HG03103 (cell line): ENCODE data around the gene PRKD2.
"Not testable (repeated sequence)": the region's sequence is repeated elsewhere in the genome, so short reads cannot be mapped to it uniquely, and the experiment has no call there.

Experiments used
- ATAC-seq: cut with Tn5 transposase; IDR thresholded peaks from one replicate; pipeline ENCODE4 v1.9.1; 2021; ENCODE audit warnings: low read depth; ENCODE audit not compliant: unreplicated experiment

PRKD2 gene

GRCh38 chr19:46635920-46636761 lies 80.8 kb downstream of the PRKD2 start, which contains the start of gene GNG8:
GNG8 (minus strand) TSS chr19:46636202; CDS start chr19:46634682, 1,520 bp downstream.
- ATAC-seq = no peak

GRCh38 chr19:46634656-46635218 lies 82.2 kb downstream of the PRKD2 start:
- ATAC-seq = no peak

- peak; percentile 56 for ATAC-seq
Observed at GRCh38 chr19:46634045-46634655, 82.8 kb downstream of the PRKD2 start.

- no peak for ATAC-seq
Observed at GRCh38 chr19:46633130-46633529, 83.8 kb downstream of the PRKD2 start.

- ATAC-seq = no peak
Observed at GRCh38 chr19:46631481-46631880, 85.4 kb downstream of the PRKD2 start.

- ATAC-seq = no peak
Observed at GRCh38 chr19:46630586-46631205, 86.2 kb downstream of the PRKD2 start.

- no peak for ATAC-seq
Observed at GRCh38 chr19:46629546-46630025, 87.3 kb downstream of the PRKD2 start.

- not testable (repeated sequence) for ATAC-seq
Observed at GRCh38 chr19:46628970-46629369, 87.9 kb downstream of the PRKD2 start.

GRCh38 chr19:46626446-46626845 lies 90.5 kb downstream of the PRKD2 start:
- ATAC-seq = no peak

GRCh38 chr19:46625731-46626130 lies 91.2 kb downstream of the PRKD2 start:
- no peak for ATAC-seq

- ATAC-seq = no peak
Observed at GRCh38 chr19:46624958-46625661, 91.8 kb downstream of the PRKD2 start, which contains the start of gene PTGIR. PTGIR (minus strand) TSS chr19:46625089; CDS start chr19:46624225, 864 bp downstream.
